ENCODE results near the gene PYHIN1.
A peak's percentile ranks its signal among the peaks of the same experiment; 100 is the strongest.

GRCh38 chr1:159015440-159015909 is 84.1 kb downstream of the PYHIN1 start:
- TF ChIP-seq POLR2A (IDR thresholded peaks at IDR 0.05), result no peak
- TF ChIP-seq, protein P1, sequence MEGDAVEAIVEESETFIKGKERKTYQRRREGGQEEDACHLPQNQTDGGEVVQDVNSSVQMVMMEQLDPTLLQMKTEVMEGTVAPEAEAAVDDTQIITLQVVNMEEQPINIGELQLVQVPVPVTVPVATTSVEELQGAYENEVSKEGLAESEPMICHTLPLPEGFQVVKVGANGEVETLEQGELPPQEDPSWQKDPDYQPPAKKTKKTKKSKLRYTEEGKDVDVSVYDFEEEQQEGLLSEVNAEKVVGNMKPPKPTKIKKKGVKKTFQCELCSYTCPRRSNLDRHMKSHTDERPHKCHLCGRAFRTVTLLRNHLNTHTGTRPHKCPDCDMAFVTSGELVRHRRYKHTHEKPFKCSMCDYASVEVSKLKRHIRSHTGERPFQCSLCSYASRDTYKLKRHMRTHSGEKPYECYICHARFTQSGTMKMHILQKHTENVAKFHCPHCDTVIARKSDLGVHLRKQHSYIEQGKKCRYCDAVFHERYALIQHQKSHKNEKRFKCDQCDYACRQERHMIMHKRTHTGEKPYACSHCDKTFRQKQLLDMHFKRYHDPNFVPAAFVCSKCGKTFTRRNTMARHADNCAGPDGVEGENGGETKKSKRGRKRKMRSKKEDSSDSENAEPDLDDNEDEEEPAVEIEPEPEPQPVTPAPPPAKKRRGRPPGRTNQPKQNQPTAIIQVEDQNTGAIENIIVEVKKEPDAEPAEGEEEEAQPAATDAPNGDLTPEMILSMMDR (IDR thresholded peaks at IDR 0.05), result peak in 2 of 6 experiments; percentile 11 to 12

Data from Peyer's patch (tissue), 4 donors.